Neural cell (in vitro differentiated cells): ENCODE measurements around the gene TBC1D8. TPM values are rescaled to one million over a fixed set of nuclear protein-coding genes. Genes with fewer than 3 reads are reported as not detected.
"Not testable (repeated sequence)": the region's sequence is repeated elsewhere in the genome, so short reads cannot be mapped to it uniquely, and the experiment has no call there.

ENCODE experiments used
- H2AFZ ChIP-seq: fragments of 200-600, 300-800 bp; sonication (generic), shearing (Covaris generic); 2 replicates; pipeline ENCODE4 v1.6.0; 2014; ENCODE audit warnings: low read depth, mild to moderate bottlenecking, antibody characterized with exemption, low read length, moderate library complexity
- H3F3A ChIP-seq: fragments of 200-600 bp; shearing (Covaris generic); 2 replicates; pipeline ENCODE4 v1.6.1; 2016; ENCODE audit warnings: mild to moderate bottlenecking, moderate library complexity, mixed read lengths, antibody characterized with exemption, low read length; ENCODE audit not compliant: insufficient read depth, poor library complexity, severe bottlenecking
- H3K27ac ChIP-seq: fragments of 200-600, 300-800 bp; sonication (generic), shearing (Covaris generic); 2 replicates; pipeline ENCODE4 v1.5.1; 2014; ENCODE audit warnings: mild to moderate bottlenecking, low read length, moderate library complexity
- H3K27me3 ChIP-seq: fragments of 300-800, 200-600 bp; sonication (generic), shearing (Covaris generic); 2 replicates; pipeline ENCODE4 v1.6.0; 2014; ENCODE audit warnings: mild to moderate bottlenecking, low read depth, low read length, moderate library complexity; ENCODE audit not compliant: insufficient read depth
- H3K36me3 ChIP-seq: fragments of 300-800, 200-600 bp; sonication (generic), shearing (Covaris generic); 2 replicates; pipeline ENCODE4 v1.5.1; 2014; ENCODE audit warnings: mild to moderate bottlenecking, antibody characterized with exemption, low read length, moderate library complexity; ENCODE audit not compliant: insufficient read depth
- H3K4me2 ChIP-seq: fragments of 300-800, 200-600 bp; sonication (generic), shearing (Covaris generic); 2 replicates; pipeline ENCODE4 v1.6.0; 2014; ENCODE audit warnings: mild to moderate bottlenecking, low read length
- H3K4me3 ChIP-seq: fragments of 300-800, 200-600 bp; sonication (generic), shearing (Covaris generic); 2 replicates; pipeline ENCODE4 v1.5.1; 2014; ENCODE audit warnings: mild to moderate bottlenecking, low read length, moderate library complexity
- H3K79me2 ChIP-seq: fragments of 200-600 bp; shearing (Covaris generic); replicated peaks from 2 replicates; pipeline ENCODE4 v1.6.0; 2014; ENCODE audit warnings: mild to moderate bottlenecking, low read length, moderate library complexity; ENCODE audit not compliant: insufficient read depth
- H3K9ac ChIP-seq: fragments of 300-800, 200-600 bp; sonication (generic), shearing (Covaris generic); 2 replicates; pipeline ENCODE4 v1.6.1; 2016; ENCODE audit warnings: mild to moderate bottlenecking, low read length, mixed read lengths
- H3K9me2 ChIP-seq: fragments of 200-600 bp; shearing (Covaris generic); 2 replicates; pipeline ENCODE4 v1.6.1; 2016; ENCODE audit warnings: mild to moderate bottlenecking, low read length, mixed read lengths; ENCODE audit not compliant: insufficient read depth
- H3K9me3 ChIP-seq: fragments of 200-600, 300-800 bp; sonication (generic), shearing (Covaris generic); 2 replicates; pipeline ENCODE4 v1.6.1; 2016; ENCODE audit warnings: mild to moderate bottlenecking, mixed run types, low read length, moderate library complexity, mixed read lengths
- H4K20me1 ChIP-seq: fragments of 200-600 bp; shearing (Covaris generic); 2 replicates; pipeline ENCODE4 v1.6.1; 2016; ENCODE audit warnings: mild to moderate bottlenecking, mixed run types; ENCODE audit not compliant: insufficient read depth
- CTCF ChIP-seq: fragments of 450-650 bp; IDR thresholded peaks from 2 replicates; pipeline ENCODE4 v1.5.1; 2014; ENCODE audit warnings: antibody characterized with exemption, mild to moderate bottlenecking, moderate library complexity; ENCODE audit not compliant: poor library complexity, severe bottlenecking
- EP300 ChIP-seq: fragments of 450-650 bp; conservative IDR thresholded peaks from 2 replicates; pipeline ENCODE4 v1.6.1; 2014; ENCODE audit warnings: antibody characterized with exemption, mild to moderate bottlenecking, moderate library complexity; ENCODE audit not compliant: poor library complexity, severe bottlenecking
- EZH2 ChIP-seq: fragments of 200-600, 300-800 bp; shearing (Covaris generic), sonication (generic); IDR thresholded peaks from 2 replicates; pipeline ENCODE4 v1.6.1; 2014; ENCODE audit warnings: antibody characterized with exemption, low read length, borderline replicate concordance, mild to moderate bottlenecking; ENCODE audit not compliant: insufficient read depth, poor library complexity, severe bottlenecking
- MXI1 ChIP-seq: fragments of 450-650 bp; conservative IDR thresholded peaks from 2 replicates; pipeline ENCODE4 v1.6.1; 2014; ENCODE audit warnings: antibody characterized with exemption, mild to moderate bottlenecking; ENCODE audit not compliant: poor library complexity, severe bottlenecking
- POLR2AphosphoS5 ChIP-seq: IDR thresholded peaks from 2 replicates; pipeline ENCODE4 v1.6.1; 2012
- RAD21 ChIP-seq: fragments of 450-650 bp; conservative IDR thresholded peaks from 2 replicates; pipeline ENCODE4 v1.6.1; 2014; ENCODE audit warnings: antibody characterized with exemption, mild to moderate bottlenecking, moderate library complexity
- SMC3 ChIP-seq: fragments of 450-650 bp; conservative IDR thresholded peaks from 2 replicates; pipeline ENCODE4 v1.6.1; 2014; ENCODE audit warnings: antibody characterized with exemption, mild to moderate bottlenecking, moderate library complexity; ENCODE audit not compliant: poor library complexity
- TAF1 ChIP-seq: IDR thresholded peaks from 2 replicates; pipeline ENCODE4 v1.6.1; 2012; ENCODE audit warnings: low read depth
- polyA plus RNA-seq: library from polyadenylated mRNA; depleted of rRNA; stranded (reverse); fragments of >200 nt; gene quantifications from 2 replicates; pipeline ENCODE4 v1.2.3, GENCODE V29; 2014
- TF ChIP-seq, protein P1 (sequence below): IDR thresholded peaks from 2 replicates; pipeline ENCODE4 v1.6.1; 2012; ENCODE audit warnings: borderline replicate concordance

The TBC1D8 gene
- polyA plus RNA-seq, 1 donor from 2014 or later: 5.3 TPM

DNA sequence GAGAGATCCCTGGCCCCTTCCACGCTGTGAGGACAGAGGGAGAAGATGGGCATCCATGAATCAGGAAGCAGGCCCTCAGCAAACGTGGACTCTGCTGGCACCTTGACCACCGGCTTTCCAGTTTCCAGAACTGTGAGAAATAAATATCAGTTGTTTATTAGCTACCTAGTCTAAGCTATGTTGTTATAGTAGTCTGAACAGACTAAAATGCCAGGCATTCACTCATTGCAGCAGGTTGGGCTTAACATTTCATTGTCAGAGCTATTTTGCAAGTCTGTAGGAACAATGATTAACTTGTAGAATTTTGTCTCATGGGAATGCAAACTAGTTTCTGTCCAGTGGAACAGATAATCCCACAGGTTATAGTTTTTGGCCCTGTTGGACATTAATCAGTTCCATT lies 24.8 kb upstream of the TBC1D8 start:
- Histone ChIP-seq H3K79me2 (no peaks in the 10 kb centered on the region), H3K36me3 (no peaks in the 10 kb centered on the region), H3K9me2 (no peaks in the 10 kb centered on the region), H3K9me3 (no peaks in the 10 kb centered on the region), H3K4me2 (no peak overlapping the region), H4K20me1 (no peaks in the 10 kb centered on the region), H3K27me3 (no peaks in the 10 kb centered on the region), H3K9ac (no peak overlapping the region), H3F3A (no peaks in the 10 kb centered on the region), H3K27ac (no peak overlapping the region), H3K4me3 (no peak overlapping the region), H2AFZ (no peak overlapping the region)
- TF ChIP-seq, protein P1, sequence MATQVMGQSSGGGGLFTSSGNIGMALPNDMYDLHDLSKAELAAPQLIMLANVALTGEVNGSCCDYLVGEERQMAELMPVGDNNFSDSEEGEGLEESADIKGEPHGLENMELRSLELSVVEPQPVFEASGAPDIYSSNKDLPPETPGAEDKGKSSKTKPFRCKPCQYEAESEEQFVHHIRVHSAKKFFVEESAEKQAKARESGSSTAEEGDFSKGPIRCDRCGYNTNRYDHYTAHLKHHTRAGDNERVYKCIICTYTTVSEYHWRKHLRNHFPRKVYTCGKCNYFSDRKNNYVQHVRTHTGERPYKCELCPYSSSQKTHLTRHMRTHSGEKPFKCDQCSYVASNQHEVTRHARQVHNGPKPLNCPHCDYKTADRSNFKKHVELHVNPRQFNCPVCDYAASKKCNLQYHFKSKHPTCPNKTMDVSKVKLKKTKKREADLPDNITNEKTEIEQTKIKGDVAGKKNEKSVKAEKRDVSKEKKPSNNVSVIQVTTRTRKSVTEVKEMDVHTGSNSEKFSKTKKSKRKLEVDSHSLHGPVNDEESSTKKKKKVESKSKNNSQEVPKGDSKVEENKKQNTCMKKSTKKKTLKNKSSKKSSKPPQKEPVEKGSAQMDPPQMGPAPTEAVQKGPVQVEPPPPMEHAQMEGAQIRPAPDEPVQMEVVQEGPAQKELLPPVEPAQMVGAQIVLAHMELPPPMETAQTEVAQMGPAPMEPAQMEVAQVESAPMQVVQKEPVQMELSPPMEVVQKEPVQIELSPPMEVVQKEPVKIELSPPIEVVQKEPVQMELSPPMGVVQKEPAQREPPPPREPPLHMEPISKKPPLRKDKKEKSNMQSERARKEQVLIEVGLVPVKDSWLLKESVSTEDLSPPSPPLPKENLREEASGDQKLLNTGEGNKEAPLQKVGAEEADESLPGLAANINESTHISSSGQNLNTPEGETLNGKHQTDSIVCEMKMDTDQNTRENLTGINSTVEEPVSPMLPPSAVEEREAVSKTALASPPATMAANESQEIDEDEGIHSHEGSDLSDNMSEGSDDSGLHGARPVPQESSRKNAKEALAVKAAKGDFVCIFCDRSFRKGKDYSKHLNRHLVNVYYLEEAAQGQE: no peak
- TF ChIP-seq MXI1: no peak
- no peak for TF ChIP-seq EZH2
- no peak for TF ChIP-seq EP300
- no peak for TF ChIP-seq SMC3
- no peak for TF ChIP-seq CTCF
- no peak for TF ChIP-seq RAD21
- no peak for TF ChIP-seq TAF1
- TF ChIP-seq POLR2AphosphoS5: no peak

- Histone ChIP-seq H3K9ac (no peak overlapping the region), H3K79me2 (no peaks in the 10 kb centered on the region), H3F3A (no peaks in the 10 kb centered on the region), H3K27me3 (no peaks in the 10 kb centered on the region), H3K36me3 (no peaks in the 10 kb centered on the region), H3K9me3 (no peaks in the 10 kb centered on the region), H3K9me2 (no peaks in the 10 kb centered on the region), H2AFZ (no peak overlapping the region), H4K20me1 (no peaks in the 10 kb centered on the region), H3K4me3 (no peak overlapping the region), H3K27ac (no peak overlapping the region), H3K4me2 (no peak overlapping the region)
- no peak for TF ChIP-seq MXI1
- TF ChIP-seq POLR2AphosphoS5: no peak
- no peak for TF ChIP-seq EP300
- TF ChIP-seq TAF1: no peak
- TF ChIP-seq CTCF: no peak
- TF ChIP-seq, protein P1: no peak
- no peak for TF ChIP-seq EZH2
- no peak for TF ChIP-seq SMC3
Measured at GRCh38 chr2:101173707-101174295, 22.6 kb upstream of the TBC1D8 start.

GRCh38 chr2:101169822-101170221 lies 18.6 kb upstream of the TBC1D8 start:
- not testable (repeated sequence) for H3K9me3 ChIP-seq, H3K4me2 ChIP-seq, H3K4me3 ChIP-seq, H3K79me2 ChIP-seq, H3K9ac ChIP-seq, H3K27me3 ChIP-seq, H4K20me1 ChIP-seq, H3K9me2 ChIP-seq, H3K36me3 ChIP-seq, H3F3A ChIP-seq, H3K27ac ChIP-seq, H2AFZ ChIP-seq
